MM.1S (cell line): Measurements from ENCODE around the gene BPI.

Source experiments
- EZH2 ChIP-seq: fragments of 300-600 bp; sonication (generic); optimal IDR thresholded peaks from 2 replicates; pipeline ENCODE3; 2017; ENCODE audit warnings: low read depth, mild to moderate bottlenecking, antibody characterized with exemption, low read length, mixed read lengths
- EZH2phosphoT487 ChIP-seq: fragments of 300-600 bp; sonication (generic); IDR thresholded peaks from 2 replicates; pipeline ENCODE4 v1.6.1; 2018; ENCODE audit warnings: antibody characterized with exemption, low read length
- TF ChIP-seq, protein P1 (sequence below): fragments of 300-600 bp; sonication (generic); IDR thresholded peaks from 2 replicates; pipeline ENCODE4 v1.5.1; 2016; ENCODE audit warnings: antibody characterized with exemption, low read length, mixed read lengths

DNA sequence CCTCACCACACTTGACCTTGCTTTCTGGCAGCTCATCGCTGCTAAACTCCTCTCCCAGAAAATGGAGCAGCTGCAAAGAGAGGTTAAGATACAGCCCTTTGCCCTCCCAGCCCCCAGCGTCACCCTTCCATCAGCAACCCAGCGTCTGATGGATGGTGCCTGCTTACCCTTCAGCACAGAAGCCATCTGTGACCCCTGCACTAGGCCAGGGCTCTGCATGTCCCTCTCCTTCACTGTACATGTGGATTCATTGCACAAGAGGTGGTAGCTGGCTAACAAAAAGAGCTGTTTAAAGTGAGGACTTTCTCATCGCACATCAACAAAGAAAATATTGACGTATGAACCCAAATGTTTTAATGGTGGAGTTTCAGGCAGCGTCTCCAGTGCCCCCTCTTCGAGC is 54.6 kb downstream of the BPI start:
- TF ChIP-seq, protein P1, sequence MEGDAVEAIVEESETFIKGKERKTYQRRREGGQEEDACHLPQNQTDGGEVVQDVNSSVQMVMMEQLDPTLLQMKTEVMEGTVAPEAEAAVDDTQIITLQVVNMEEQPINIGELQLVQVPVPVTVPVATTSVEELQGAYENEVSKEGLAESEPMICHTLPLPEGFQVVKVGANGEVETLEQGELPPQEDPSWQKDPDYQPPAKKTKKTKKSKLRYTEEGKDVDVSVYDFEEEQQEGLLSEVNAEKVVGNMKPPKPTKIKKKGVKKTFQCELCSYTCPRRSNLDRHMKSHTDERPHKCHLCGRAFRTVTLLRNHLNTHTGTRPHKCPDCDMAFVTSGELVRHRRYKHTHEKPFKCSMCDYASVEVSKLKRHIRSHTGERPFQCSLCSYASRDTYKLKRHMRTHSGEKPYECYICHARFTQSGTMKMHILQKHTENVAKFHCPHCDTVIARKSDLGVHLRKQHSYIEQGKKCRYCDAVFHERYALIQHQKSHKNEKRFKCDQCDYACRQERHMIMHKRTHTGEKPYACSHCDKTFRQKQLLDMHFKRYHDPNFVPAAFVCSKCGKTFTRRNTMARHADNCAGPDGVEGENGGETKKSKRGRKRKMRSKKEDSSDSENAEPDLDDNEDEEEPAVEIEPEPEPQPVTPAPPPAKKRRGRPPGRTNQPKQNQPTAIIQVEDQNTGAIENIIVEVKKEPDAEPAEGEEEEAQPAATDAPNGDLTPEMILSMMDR: no peak
- TF ChIP-seq EZH2phosphoT487: no peak
- TF ChIP-seq EZH2: no peak
